Left ventricle myocardium inferior (tissue), 1 donor: ENCODE results near the gene HCN2. TPM values are rescaled to one million over a fixed set of nuclear protein-coding genes. Genes with fewer than 3 reads are reported as not detected.

Experiments
- DNase-seq: peaks from one replicate; pipeline ENCODE4 v3.0.0-alpha.2; 2020
- H3K27ac ChIP-seq: fragments of 200-600 bp; replicated peaks from 2 replicates; pipeline ENCODE4 v1.8.0; 2021
- H3K27me3 ChIP-seq: fragments of 200-600 bp; 2 replicates; pipeline ENCODE4 v1.8.0; 2021; ENCODE audit warnings: low read depth
- H3K36me3 ChIP-seq: fragments of 200-600 bp; 2 replicates; pipeline ENCODE4 v1.8.0; 2021
- H3K4me1 ChIP-seq: fragments of 200-600 bp; 2 replicates; pipeline ENCODE4 v1.8.0; 2021
- H3K4me3 ChIP-seq: fragments of 200-600 bp; 2 replicates; pipeline ENCODE4 v1.8.0; 2021; ENCODE audit warnings: mild to moderate bottlenecking, moderate library complexity
- H3K9me3 ChIP-seq: fragments of 200-600 bp; replicated peaks from 2 replicates; pipeline ENCODE4 v1.8.0; 2021
- intact Hi-C: fragments of 100-400 bp; cut with micrococcal nuclease; formaldehyde crosslinking; loops from one replicate; pipeline ENCODE4 v1.11.0; 2022
- total RNA-seq: library from RNA; stranded (reverse); fragmentation: NEBNext Ultra II Directional; extraction: Animal tissue kit (Norgen Biotek cat#: 25700); gene quantifications from one replicate; pipeline ENCODE4 v1.2.1, GENCODE V29; 2021
- TF ChIP-seq, protein P1 (sequence below): fragments of 200-600 bp; IDR thresholded peaks from 2 replicates; pipeline ENCODE4 v1.8.0; 2021; ENCODE audit warnings: antibody characterized with exemption, mild to moderate bottlenecking, borderline replicate concordance
- donor health status: DM: no; HTN: yes; CAD: no; lungs with severe emphysema.

HCN2 gene
- total RNA-seq, 1 donor from 2014 or later, result 21.9 TPM

DNA sequence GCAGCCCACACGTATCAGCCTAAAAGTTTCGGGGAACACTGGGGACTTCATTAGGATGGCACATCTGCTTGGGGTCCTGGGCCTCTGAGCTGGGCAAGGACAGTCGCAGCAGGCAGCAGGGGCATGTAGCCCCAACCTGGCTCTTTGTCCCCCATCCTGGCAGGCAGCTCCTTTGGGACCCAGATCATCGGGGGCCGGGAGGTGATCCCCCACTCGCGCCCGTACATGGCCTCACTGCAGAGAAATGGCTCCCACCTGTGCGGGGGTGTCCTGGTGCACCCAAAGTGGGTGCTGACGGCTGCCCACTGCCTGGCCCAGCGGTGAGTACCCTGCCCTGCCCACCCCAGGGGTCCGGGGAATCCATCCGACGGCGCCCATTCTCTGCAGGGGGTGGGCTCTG, 42.6 kb upstream of the HCN2 start:
- peaks cover 13% of the 10 kb centered on the region for H3K4me1 ChIP-seq
- H3K27ac ChIP-seq, result no peak overlapping the region
- TF ChIP-seq, protein P1, sequence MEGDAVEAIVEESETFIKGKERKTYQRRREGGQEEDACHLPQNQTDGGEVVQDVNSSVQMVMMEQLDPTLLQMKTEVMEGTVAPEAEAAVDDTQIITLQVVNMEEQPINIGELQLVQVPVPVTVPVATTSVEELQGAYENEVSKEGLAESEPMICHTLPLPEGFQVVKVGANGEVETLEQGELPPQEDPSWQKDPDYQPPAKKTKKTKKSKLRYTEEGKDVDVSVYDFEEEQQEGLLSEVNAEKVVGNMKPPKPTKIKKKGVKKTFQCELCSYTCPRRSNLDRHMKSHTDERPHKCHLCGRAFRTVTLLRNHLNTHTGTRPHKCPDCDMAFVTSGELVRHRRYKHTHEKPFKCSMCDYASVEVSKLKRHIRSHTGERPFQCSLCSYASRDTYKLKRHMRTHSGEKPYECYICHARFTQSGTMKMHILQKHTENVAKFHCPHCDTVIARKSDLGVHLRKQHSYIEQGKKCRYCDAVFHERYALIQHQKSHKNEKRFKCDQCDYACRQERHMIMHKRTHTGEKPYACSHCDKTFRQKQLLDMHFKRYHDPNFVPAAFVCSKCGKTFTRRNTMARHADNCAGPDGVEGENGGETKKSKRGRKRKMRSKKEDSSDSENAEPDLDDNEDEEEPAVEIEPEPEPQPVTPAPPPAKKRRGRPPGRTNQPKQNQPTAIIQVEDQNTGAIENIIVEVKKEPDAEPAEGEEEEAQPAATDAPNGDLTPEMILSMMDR, result no peak
- H3K4me3 ChIP-seq, result no peak overlapping the region
- no peak for DNase-seq
- intact Hi-C loops, result no loop called here
- H3K36me3 ChIP-seq, result peaks cover 8% of the 10 kb centered on the region
- H3K27me3 ChIP-seq, result no peaks in the 10 kb centered on the region
- H3K9me3 ChIP-seq, result no peaks in the 10 kb centered on the region

- Histone ChIP-seq H3K9me3 (no peaks in the 10 kb centered on the region), H3K4me3 (no peak overlapping the region), H3K4me1 (peaks cover 13% of the 10 kb centered on the region), H3K27me3 (no peaks in the 10 kb centered on the region), H3K36me3 (no peaks in the 10 kb centered on the region), H3K27ac (no peak overlapping the region)
- DNase-seq, result no peak
- TF ChIP-seq, protein P1, result no peak
- intact Hi-C loops, result no loop called here
Measured at GRCh38 chr19:547836-548720, 41.6 kb upstream of the HCN2 start.

GRCh38 chr19:548886-549830, 40.5 kb upstream of the HCN2 start:
- Histone ChIP-seq H3K36me3 (no peaks in the 10 kb centered on the region), H3K27ac (no peak overlapping the region), H3K27me3 (no peaks in the 10 kb centered on the region), H3K4me1 (peaks cover 6% of the 10 kb centered on the region), H3K4me3 (no peak overlapping the region), H3K9me3 (no peaks in the 10 kb centered on the region)
- TF ChIP-seq, protein P1, result no peak
- intact Hi-C loops, result no loop called here
- DNase-seq, result no peak

DNA sequence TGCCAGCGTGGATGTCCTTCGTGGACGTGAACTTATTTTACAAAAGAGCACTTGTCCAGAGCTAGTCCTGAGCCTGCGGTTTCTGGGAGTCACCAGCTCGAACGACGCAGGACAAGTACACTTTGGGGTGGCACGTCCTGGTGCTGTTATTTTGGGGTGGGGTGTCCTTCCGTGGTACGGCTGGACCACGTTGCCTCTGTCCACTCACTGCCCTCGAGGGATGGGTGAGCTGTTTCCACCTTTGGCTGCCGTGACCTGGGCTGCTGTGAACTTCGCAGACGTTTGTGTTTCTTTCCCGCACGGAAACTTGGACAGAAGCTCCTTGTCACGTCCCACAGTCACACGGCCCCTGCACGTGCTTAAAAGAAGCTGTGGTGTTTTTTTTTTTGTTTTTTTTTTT, 34.9 kb upstream of the HCN2 start:
- DNase-seq, result no peak
- Histone ChIP-seq H3K4me3 (no peak overlapping the region), H3K9me3 (no peaks in the 10 kb centered on the region), H3K36me3 (no peaks in the 10 kb centered on the region), H3K27me3 (no peaks in the 10 kb centered on the region), H3K27ac (peak overlapping the region; percentile 80), H3K4me1 (peaks cover 39% of the 10 kb centered on the region)
- intact Hi-C loops, result no loop called here
- TF ChIP-seq, protein P1, result no peak

GRCh38 chr19:555474-555808, 34.2 kb upstream of the HCN2 start:
- Histone ChIP-seq H3K36me3 (no peaks in the 10 kb centered on the region), H3K4me1 (peaks cover 39% of the 10 kb centered on the region), H3K4me3 (no peak overlapping the region), H3K27ac (peak overlapping the region; percentile 80), H3K27me3 (no peaks in the 10 kb centered on the region), H3K9me3 (no peaks in the 10 kb centered on the region)
- TF ChIP-seq, protein P1, result no peak
- intact Hi-C loops, result no loop called here
- no peak for DNase-seq
